Esophagus muscularis mucosa (tissue), 4 donors: Measurements from ENCODE around the gene ADORA2B. TPM values are rescaled to one million over a fixed set of nuclear protein-coding genes. Genes with fewer than 3 reads are reported as not detected.
"Not testable (repeated sequence)": the region's sequence is repeated elsewhere in the genome, so short reads cannot be mapped to it uniquely, and the experiment has no call there.

Experiments used
- DNase-seq: peaks from one replicate; pipeline ENCODE4 v3.0.0-alpha.2; 2017; ENCODE audit errors: extremely low spot score
- H3K27ac ChIP-seq, 4 donors: fragments of 200-600 bp; sonication (generic); replicated peaks in 1 of 4; 1 replicate in 3 of 4; 2 replicates in 1 of 4; pipeline ENCODE4 v1.5.1; 2016 to 2019; ENCODE audit warnings: mild to moderate bottlenecking in 1 of 4
- H3K27me3 ChIP-seq, 4 donors: fragments of 200-600 bp; sonication (generic); one replicate each; pipeline versions ENCODE4 v1.5.1 to v1.6.0; 2016 to 2019
- H3K36me3 ChIP-seq, 4 donors: fragments of 200-600 bp; sonication (generic); one replicate each; pipeline ENCODE4 v1.5.1; 2016 to 2019
- H3K4me1 ChIP-seq, 4 donors: fragments of 200-600 bp; sonication (generic); one replicate each; pipeline ENCODE4 v1.5.1; 2016 to 2019
- H3K4me3 ChIP-seq, 4 donors: fragments of 200-600 bp; sonication (generic); 1 replicate in 2 of 4; 2 replicates in 2 of 4; pipeline ENCODE4 v1.5.1; 2016 to 2019; ENCODE audit warnings: mild to moderate bottlenecking in 4 of 4, moderate library complexity in 1 of 4
- H3K9me3 ChIP-seq, 4 donors: fragments of 200-600 bp; sonication (generic); 1 replicate in 3 of 4; 2 replicates in 1 of 4; pipeline ENCODE4 v1.5.1; 2016 to 2019
- EP300 ChIP-seq: sonication (generic); formaldehyde crosslinking; IDR thresholded peaks from one replicate; pipeline ENCODE4 v1.6.1; 2017; ENCODE audit warnings: antibody characterized with exemption
- POLR2A ChIP-seq: fragments of 450-650 bp; IDR thresholded peaks from one replicate; pipeline ENCODE4 v1.6.1; 2017; ENCODE audit warnings: antibody characterized with exemption, moderate library complexity, mild to moderate bottlenecking, low read depth
- POLR2AphosphoS5 ChIP-seq, 2 donors: sonication (generic); formaldehyde crosslinking; IDR thresholded peaks; one replicate each; pipeline ENCODE4 v1.6.1; 2017; ENCODE audit warnings: antibody characterized with exemption in 2 of 2
- WGBS: methylation state at CpG from one replicate; pipeline ENCODE4 v1.1.5; 2018; 5-methylcytosine and 5-hydroxymethylcytosine counted together
- intact Hi-C: fragments of 100-400 bp; cut with DNase I; formaldehyde crosslinking; loops from one replicate; pipeline ENCODE4 v1.15.1; 2023
- total RNA-seq, 4 donors: library from RNA; depleted of rRNA; stranded (reverse); fragments of >200 nt; gene quantifications; one replicate each; pipeline versions ENCODE4 v1.1.0 to v1.2.1, GENCODE V29; 2016
- TF ChIP-seq, protein P1 (sequence below), 3 experiments: fragments of 200-600 bp in 2 of 3; fragments of 450-650 bp in 1 of 3; sonication (generic) in 2 of 3; IDR thresholded peaks; one replicate each; pipeline ENCODE4 v1.5.1; 2017 to 2019; ENCODE audit warnings: antibody characterized with exemption in 3 of 3, mild to moderate bottlenecking in 2 of 3, moderate library complexity in 1 of 3

ADORA2B gene
- total RNA-seq, 4 donors from 2014 or later: 0.26 to 0.75 (median 0.37) TPM

- Histone ChIP-seq H3K27ac (no peak overlapping the region), H3K36me3 (no peaks in the 10 kb centered on the region), H3K9me3 (no peaks in the 10 kb centered on the region), H3K27me3 (no peaks in the 10 kb centered on the region), H3K4me3 (no peak overlapping the region), H3K4me1 (no peaks in the 10 kb centered on the region)
- DNase-seq: no peak
- TF ChIP-seq POLR2A (no peak), EP300 (no peak), POLR2AphosphoS5 (IDR thresholded peaks at IDR 0.05) (no peak)
- TF ChIP-seq, protein P1, sequence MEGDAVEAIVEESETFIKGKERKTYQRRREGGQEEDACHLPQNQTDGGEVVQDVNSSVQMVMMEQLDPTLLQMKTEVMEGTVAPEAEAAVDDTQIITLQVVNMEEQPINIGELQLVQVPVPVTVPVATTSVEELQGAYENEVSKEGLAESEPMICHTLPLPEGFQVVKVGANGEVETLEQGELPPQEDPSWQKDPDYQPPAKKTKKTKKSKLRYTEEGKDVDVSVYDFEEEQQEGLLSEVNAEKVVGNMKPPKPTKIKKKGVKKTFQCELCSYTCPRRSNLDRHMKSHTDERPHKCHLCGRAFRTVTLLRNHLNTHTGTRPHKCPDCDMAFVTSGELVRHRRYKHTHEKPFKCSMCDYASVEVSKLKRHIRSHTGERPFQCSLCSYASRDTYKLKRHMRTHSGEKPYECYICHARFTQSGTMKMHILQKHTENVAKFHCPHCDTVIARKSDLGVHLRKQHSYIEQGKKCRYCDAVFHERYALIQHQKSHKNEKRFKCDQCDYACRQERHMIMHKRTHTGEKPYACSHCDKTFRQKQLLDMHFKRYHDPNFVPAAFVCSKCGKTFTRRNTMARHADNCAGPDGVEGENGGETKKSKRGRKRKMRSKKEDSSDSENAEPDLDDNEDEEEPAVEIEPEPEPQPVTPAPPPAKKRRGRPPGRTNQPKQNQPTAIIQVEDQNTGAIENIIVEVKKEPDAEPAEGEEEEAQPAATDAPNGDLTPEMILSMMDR (IDR thresholded peaks at IDR 0.05): no peak
- WGBS: 96% methylated on average over 5 of the region's 5 CpGs
- intact Hi-C loops: no loop called here
Measured at GRCh38 chr17:15934866-15935265, 10.1 kb upstream of the ADORA2B start.

GRCh38 chr17:15935891-15936290 lies 9.0 kb upstream of the ADORA2B start:
- no peaks in the 10 kb centered on the region for H3K36me3 ChIP-seq
- no peak overlapping the region for H3K4me3 ChIP-seq
- no peaks in the 10 kb centered on the region for H3K27me3 ChIP-seq
- no peaks in the 10 kb centered on the region for H3K9me3 ChIP-seq
- TF ChIP-seq EP300 (no peak), POLR2A (no peak), POLR2AphosphoS5 (IDR thresholded peaks at IDR 0.05) (no peak)
- TF ChIP-seq, protein P1 (IDR thresholded peaks at IDR 0.05): no peak
- DNase-seq: no peak
- 94% methylated on average over 7 of the region's 7 CpGs for WGBS
- H3K4me1 ChIP-seq: no peaks in the 10 kb centered on the region
- intact Hi-C loops: no loop called here
- no peak overlapping the region for H3K27ac ChIP-seq

DNA sequence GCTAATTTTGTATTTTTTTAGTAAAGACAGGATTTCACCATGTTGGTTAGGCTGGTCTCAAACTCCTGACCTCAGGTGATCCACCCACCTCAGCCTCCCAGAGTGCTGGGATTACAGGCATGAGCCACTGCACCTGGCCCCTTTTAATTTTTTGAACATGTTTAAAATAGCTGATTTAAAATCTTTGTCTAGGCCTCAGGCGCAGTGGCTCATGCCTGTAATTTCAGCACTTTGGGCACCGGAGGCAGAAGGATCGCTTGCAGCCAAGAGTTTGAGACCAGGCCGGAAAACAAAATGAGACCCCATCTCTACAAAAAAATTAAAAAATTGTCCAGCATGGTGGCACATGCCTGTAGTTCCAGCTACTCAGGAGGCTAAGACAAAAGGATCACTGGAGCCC lies 8.4 kb upstream of the ADORA2B start:
- intact Hi-C loops, H3K27me3 ChIP-seq, H3K4me3 ChIP-seq, H3K9me3 ChIP-seq, H3K27ac ChIP-seq, H3K4me1 ChIP-seq, DNase-seq, H3K36me3 ChIP-seq: not testable (repeated sequence)
- WGBS: 99% methylated on average over 4 of the region's 4 CpGs

- H3K9me3 ChIP-seq: no peaks in the 10 kb centered on the region
- H3K27ac ChIP-seq: no peak overlapping the region
- TF ChIP-seq POLR2A (no peak), EP300 (no peak), POLR2AphosphoS5 (IDR thresholded peaks at IDR 0.05) (no peak)
- TF ChIP-seq, protein P1 (IDR thresholded peaks at IDR 0.05): no peak
- H3K36me3 ChIP-seq: no peaks in the 10 kb centered on the region
- peaks cover 17 to 30% (median 27%) of the 10 kb centered on the region in 4 donors for H3K4me1 ChIP-seq
- DNase-seq: no peak
- H3K27me3 ChIP-seq: peaks cover 0 to 30% (median 4%) of the 10 kb centered on the region in 4 donors
- no peak overlapping the region for H3K4me3 ChIP-seq
- intact Hi-C loops: loop anchor here (10.0 kb wide), 1 partner anchor 53 kb away; the partner anchor contains the start of genes TTC19 and ZSWIM7
- WGBS: 93% methylated on average over 7 of the region's 7 CpGs
Measured at GRCh38 chr17:15941781-15942180, 3.1 kb upstream of the ADORA2B start.

- intact Hi-C loops: loop anchor here (10.0 kb wide), 1 partner anchor 52 kb away; the partner anchor contains the start of genes TTC19 and ZSWIM7
- no peak overlapping the region for H3K4me3 ChIP-seq
Measured at GRCh38 chr17:15942207-15942833, 2.6 kb upstream of the ADORA2B start.

More at GRCh38 chr17:15942207-15942833, 2.6 kb upstream of the ADORA2B start:
- WGBS: 95% methylated on average over 7 of the region's 7 CpGs
- DNase-seq: no peak
- peaks cover 0 to 35% (median 4%) of the 10 kb centered on the region in 4 donors for H3K27me3 ChIP-seq
- TF ChIP-seq POLR2AphosphoS5 (IDR thresholded peaks at IDR 0.05): no peak
- no peaks in the 10 kb centered on the region for H3K36me3 ChIP-seq
- no peak overlapping the region for H3K27ac ChIP-seq
- no peaks in the 10 kb centered on the region for H3K9me3 ChIP-seq
- H3K4me1 ChIP-seq: peaks cover 17 to 34% (median 30%) of the 10 kb centered on the region in 4 donors
